Measurements from ENCODE around the gene PDCD6IP.

DNA sequence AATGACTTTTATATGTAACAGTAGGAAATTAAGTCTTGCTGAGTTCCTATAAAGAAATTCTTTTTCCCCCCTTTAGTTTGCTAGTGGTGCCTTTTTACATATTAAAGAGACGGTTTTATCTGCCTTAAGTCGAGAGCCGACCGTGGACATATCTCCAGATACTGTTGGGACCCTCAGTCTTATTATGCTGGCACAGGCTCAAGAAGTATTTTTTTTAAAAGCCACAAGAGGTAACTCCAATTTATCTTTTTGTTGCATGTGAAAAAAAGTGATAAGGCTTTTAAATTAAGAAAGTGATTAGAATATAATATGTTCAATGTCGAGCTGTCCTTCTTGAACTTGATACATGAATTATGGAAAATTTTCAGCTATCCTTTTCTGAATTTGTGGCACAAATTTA lies 26.7 kb downstream of the PDCD6IP start:
- TF ChIP-seq, protein P1, sequence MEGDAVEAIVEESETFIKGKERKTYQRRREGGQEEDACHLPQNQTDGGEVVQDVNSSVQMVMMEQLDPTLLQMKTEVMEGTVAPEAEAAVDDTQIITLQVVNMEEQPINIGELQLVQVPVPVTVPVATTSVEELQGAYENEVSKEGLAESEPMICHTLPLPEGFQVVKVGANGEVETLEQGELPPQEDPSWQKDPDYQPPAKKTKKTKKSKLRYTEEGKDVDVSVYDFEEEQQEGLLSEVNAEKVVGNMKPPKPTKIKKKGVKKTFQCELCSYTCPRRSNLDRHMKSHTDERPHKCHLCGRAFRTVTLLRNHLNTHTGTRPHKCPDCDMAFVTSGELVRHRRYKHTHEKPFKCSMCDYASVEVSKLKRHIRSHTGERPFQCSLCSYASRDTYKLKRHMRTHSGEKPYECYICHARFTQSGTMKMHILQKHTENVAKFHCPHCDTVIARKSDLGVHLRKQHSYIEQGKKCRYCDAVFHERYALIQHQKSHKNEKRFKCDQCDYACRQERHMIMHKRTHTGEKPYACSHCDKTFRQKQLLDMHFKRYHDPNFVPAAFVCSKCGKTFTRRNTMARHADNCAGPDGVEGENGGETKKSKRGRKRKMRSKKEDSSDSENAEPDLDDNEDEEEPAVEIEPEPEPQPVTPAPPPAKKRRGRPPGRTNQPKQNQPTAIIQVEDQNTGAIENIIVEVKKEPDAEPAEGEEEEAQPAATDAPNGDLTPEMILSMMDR (IDR thresholded peaks at IDR 0.05; ENCODE audit: poor library complexity, severe bottlenecking): no peak
- TF ChIP-seq, protein P2, sequence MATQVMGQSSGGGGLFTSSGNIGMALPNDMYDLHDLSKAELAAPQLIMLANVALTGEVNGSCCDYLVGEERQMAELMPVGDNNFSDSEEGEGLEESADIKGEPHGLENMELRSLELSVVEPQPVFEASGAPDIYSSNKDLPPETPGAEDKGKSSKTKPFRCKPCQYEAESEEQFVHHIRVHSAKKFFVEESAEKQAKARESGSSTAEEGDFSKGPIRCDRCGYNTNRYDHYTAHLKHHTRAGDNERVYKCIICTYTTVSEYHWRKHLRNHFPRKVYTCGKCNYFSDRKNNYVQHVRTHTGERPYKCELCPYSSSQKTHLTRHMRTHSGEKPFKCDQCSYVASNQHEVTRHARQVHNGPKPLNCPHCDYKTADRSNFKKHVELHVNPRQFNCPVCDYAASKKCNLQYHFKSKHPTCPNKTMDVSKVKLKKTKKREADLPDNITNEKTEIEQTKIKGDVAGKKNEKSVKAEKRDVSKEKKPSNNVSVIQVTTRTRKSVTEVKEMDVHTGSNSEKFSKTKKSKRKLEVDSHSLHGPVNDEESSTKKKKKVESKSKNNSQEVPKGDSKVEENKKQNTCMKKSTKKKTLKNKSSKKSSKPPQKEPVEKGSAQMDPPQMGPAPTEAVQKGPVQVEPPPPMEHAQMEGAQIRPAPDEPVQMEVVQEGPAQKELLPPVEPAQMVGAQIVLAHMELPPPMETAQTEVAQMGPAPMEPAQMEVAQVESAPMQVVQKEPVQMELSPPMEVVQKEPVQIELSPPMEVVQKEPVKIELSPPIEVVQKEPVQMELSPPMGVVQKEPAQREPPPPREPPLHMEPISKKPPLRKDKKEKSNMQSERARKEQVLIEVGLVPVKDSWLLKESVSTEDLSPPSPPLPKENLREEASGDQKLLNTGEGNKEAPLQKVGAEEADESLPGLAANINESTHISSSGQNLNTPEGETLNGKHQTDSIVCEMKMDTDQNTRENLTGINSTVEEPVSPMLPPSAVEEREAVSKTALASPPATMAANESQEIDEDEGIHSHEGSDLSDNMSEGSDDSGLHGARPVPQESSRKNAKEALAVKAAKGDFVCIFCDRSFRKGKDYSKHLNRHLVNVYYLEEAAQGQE (IDR thresholded peaks at IDR 0.05; ENCODE audit: borderline replicate concordance): no peak
- TF ChIP-seq POLR2AphosphoS5 (IDR thresholded peaks at IDR 0.05): no peak
